ENCODE results near the gene PCYOX1L. TPM values are rescaled to one million over a fixed set of nuclear protein-coding genes. Genes with fewer than 3 reads are reported as not detected.

PCYOX1L gene
- polyA plus RNA-seq, 1 experiment = 12.8 TPM

GRCh38 chr5:149352169-149352568 lies 5.7 kb upstream of the PCYOX1L start:
- Histone ChIP-seq H3K36me3 (ENCODE audit: control insufficient read depth, insufficient read depth, low read length) (peaks cover 25% of the 10 kb centered on the region), H3K27me3 (ENCODE audit: control insufficient read depth, insufficient read depth, low read length) (no peaks in the 10 kb centered on the region), H3K4me3 (ENCODE audit: low read depth, low read length) (no peak overlapping the region)
- POLR2A ChIA-PET = no interaction called here
- no peak for DNase-seq (ENCODE audit: low read depth)
- CTCF ChIA-PET = interaction anchor here (1.2 to 8.4 kb wide), 3 partner anchors 15 to 35 kb away, joined by 4 to 64 read pairs (median 6); no protein-coding TSS in a partner anchor
- no peak for TF ChIP-seq CTCF (IDR thresholded peaks at IDR 0.05; ENCODE audit: insufficient read depth, low read depth, low read length)

DNA sequence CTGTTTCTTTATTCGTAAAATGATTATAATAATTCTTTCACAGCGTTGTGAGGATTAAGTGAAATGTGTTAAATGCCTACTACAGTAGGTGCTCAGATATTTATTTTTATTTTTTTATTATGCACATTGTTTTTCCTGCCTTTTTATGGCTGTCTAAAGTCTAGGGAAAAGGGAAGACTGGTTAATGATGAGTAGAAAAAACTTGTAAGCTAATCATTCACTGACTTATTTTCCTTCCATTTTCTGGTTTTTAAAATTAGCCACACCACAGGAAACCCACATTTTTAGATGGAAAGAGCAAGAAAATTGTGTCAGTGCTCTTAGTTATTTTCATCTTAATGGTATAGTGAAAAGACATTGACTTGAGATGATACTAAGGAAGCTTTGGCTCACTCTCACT lies 3.9 kb upstream of the PCYOX1L start:
- ChIA-PET POLR2A (no interaction called here), CTCF (interaction anchor here (0.7 to 8.4 kb wide), 3 partner anchors 13 to 208 kb away, joined by 3 to 64 read pairs (median 6); no protein-coding TSS in a partner anchor)
- H3K36me3 ChIP-seq (ENCODE audit: control insufficient read depth, insufficient read depth, low read length) = peaks cover 22% of the 10 kb centered on the region
- no peak overlapping the region for H3K4me3 ChIP-seq (ENCODE audit: low read depth, low read length)
- no peaks in the 10 kb centered on the region for H3K27me3 ChIP-seq (ENCODE audit: control insufficient read depth, insufficient read depth, low read length)
- TF ChIP-seq CTCF (IDR thresholded peaks at IDR 0.05; ENCODE audit: insufficient read depth, low read depth, low read length) = no peak
- DNase-seq (ENCODE audit: low read depth) = no peak

- no peak for TF ChIP-seq CTCF (IDR thresholded peaks at IDR 0.05; ENCODE audit: insufficient read depth, low read depth, low read length)
- Histone ChIP-seq H3K4me3 (ENCODE audit: low read depth, low read length) (no peak overlapping the region), H3K27me3 (ENCODE audit: control insufficient read depth, insufficient read depth, low read length) (no peaks in the 10 kb centered on the region), H3K36me3 (ENCODE audit: control insufficient read depth, insufficient read depth, low read length) (peaks cover 14% of the 10 kb centered on the region; the same call in 1 of the 2 replicates)
- POLR2A ChIA-PET = no interaction called here
- CTCF ChIA-PET = interaction anchor here (1.0 to 8.4 kb wide), 5 partner anchors 9 to 91 kb away, joined by 3 to 64 read pairs (median 4); partner anchors contain the start of gene GRPEL2
- DNase-seq (ENCODE audit: low read depth) = no peak
Observed at GRCh38 chr5:149355688-149356087, 2.2 kb upstream of the PCYOX1L start.

DNA sequence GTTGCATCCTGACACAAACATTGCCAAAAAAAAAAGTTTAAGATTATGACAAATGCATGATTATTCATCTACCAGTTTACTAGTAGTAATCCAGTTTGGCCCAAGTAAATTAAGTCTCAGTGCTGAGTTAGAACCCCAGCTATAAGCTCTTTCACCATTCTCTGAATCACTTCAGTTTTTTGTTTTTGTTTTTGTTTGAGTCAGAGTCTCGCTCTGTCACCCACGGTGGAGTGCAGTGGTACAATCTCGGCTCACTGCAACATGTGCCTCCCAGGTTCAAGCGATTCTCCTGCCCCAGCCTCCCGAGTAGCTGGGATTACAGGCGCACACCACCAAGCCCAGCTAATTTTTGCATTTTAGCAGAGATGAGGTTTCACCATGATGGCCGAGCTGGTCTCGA lies 1.5 kb upstream of the PCYOX1L start:
- POLR2A ChIA-PET = interaction anchor here (0.7 kb wide), 1 partner anchor 449 kb away, joined by 3 read pairs; no protein-coding TSS in a partner anchor
- H3K4me3 ChIP-seq (ENCODE audit: low read depth, low read length) = no peak overlapping the region
- no peak for TF ChIP-seq CTCF (IDR thresholded peaks at IDR 0.05; ENCODE audit: insufficient read depth, low read depth, low read length)
- DNase-seq (ENCODE audit: low read depth) = no peak
- no peaks in the 10 kb centered on the region for H3K27me3 ChIP-seq (ENCODE audit: control insufficient read depth, insufficient read depth, low read length)
- peaks cover 11% of the 10 kb centered on the region; the same call in 1 of the 2 replicates for H3K36me3 ChIP-seq (ENCODE audit: control insufficient read depth, insufficient read depth, low read length)
- CTCF ChIA-PET = interaction anchor here (0.6 to 8.4 kb wide), 6 partner anchors 11 to 91 kb away, joined by 3 to 64 read pairs (median 4); partner anchors contain the start of gene GRPEL2

DNA sequence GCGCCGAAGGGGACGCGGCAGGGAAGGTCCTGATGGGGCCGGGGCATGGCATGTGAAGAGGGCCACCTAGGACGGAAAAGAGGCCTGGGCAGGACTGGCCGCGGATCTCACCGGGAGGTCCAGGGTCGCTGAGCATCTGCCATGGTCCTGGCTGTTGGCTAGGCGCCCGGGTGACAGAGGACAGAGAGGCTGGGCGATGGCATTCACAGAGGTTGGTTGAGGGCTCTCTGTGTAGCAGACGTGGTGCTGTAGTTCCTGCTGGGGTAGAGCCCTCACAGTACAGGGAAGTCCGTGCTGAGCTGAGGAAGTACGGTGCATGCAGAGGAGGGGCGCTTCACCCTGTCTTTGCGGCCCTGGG lies 427 bp downstream of the PCYOX1L start:
- ChIA-PET CTCF (interaction anchor here (0.5 to 8.4 kb wide), 6 partner anchors 9 to 380 kb away, joined by 3 to 64 read pairs (median 4); no protein-coding TSS in a partner anchor), POLR2A (no interaction called here)
- no peak for DNase-seq (ENCODE audit: low read depth)
- no peak for TF ChIP-seq CTCF (IDR thresholded peaks at IDR 0.05; ENCODE audit: insufficient read depth, low read depth, low read length)
- peak overlapping the region; percentile 80 for H3K4me3 ChIP-seq (ENCODE audit: low read depth, low read length)
- no peaks in the 10 kb centered on the region for H3K27me3 ChIP-seq (ENCODE audit: control insufficient read depth, insufficient read depth, low read length)
- H3K36me3 ChIP-seq (ENCODE audit: control insufficient read depth, insufficient read depth, low read length) = peaks cover 9% of the 10 kb centered on the region; the same call in 1 of the 2 replicates
